Hypothalamus (tissue), 51 donors: ENCODE data around the gene SLC12A3.

Experiments used
- DNase-seq, 51 donors: peaks; one replicate each; lab custom pipeline; 2025; lab: John Stamatoyannopoulos, UW

Gene SLC12A3

DNA sequence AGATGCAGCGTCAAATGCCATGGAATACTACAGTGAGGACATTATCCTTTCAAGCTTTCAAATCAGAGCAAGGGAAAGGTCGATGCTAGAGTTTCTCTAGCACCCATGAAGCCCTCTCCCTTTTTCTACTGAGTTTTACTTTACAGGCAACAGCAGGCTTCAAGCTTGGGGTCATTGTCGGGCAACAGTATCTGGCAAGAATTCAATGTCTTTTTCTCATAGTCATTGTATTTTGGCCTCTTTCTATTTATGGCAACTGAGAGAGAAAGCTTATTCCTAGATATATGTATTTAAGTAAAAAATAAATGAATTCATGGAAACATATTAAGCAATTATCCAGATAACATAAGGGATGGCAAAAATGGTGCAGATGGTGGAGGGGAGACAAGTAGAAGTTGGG is 96.4 kb downstream of the SLC12A3 start:
- no peak for DNase-seq

DNA sequence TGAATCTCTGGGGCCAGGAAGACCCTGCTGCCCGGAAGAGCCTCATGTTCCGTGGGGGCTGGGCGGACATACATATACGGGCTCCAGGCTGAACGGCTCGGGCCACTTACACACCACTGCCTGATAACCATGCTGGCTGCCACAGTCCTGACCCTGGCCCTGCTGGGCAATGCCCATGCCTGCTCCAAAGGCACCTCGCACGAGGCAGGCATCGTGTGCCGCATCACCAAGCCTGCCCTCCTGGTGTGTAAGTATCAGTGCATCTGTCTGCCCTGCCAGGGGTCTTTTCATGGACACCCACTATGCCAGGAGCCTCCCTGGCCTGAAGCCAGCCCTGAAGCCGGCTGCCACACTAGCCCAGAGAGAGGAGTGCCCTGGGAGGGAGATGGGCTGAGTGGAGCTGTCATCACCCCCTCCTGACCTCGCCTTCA is 96.9 kb downstream of the SLC12A3 start, which contains the start of gene CETP:
TSS of gene CETP (plus strand) at position 100 of the 431 bp plus-strand sequence. CDS start at position 130, 30 bp downstream.
- no peak for DNase-seq

DNA sequence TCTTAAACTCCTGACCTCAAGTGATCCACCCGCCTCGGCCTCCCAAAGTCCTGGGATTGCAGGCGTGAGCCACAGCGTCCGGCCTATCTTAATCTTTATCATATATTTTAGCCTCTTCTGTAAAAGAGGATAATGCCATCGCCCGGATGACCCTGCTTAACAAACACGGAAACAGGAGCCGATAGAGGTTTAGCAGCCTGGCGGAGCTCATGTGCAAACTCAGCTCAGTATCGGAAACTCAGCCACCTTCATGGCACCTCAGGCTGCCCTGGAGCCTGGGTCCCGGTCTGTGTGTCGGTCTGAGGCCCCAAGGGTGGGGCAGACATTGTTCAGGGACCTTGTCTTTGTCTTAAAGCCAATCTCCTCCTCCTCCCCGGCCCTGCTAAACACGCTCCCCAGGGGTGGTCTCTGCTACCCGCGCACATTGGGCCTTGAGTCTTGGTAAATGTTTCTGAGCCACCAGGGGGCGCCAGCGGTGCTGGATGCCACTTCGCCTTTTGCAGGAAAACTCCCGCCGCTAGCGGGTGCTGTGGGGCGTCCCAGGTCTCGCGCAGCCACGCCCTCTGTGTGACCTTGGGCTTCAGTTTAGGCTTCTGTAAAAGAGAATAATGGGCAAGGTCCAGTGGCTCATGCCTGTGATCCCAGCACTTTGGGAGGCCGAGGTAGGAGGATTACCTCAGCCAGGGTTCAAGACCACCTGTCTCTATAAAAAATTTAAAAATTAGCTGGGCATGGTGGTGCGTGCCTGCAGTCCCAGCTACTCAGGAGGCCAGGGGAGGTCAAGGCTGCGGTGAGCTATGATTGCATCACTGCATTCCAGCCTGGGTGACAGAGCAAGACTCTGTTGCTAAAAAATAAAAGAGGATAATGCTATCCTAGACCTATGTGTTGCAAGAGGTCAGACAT is 99.5 kb downstream of the SLC12A3 start:
- peak in 35 of 51 donors; percentile 5 to 77 (median 42) for DNase-seq
